ENCODE measurements around the gene CD101. TPM values are rescaled to one million over a fixed set of nuclear protein-coding genes. Genes with fewer than 3 reads are reported as not detected.

CD101 gene
- total and polyA plus RNA-seq, 2 experiments from 2014 or later, result 1.2 to 1.3 TPM

DNA sequence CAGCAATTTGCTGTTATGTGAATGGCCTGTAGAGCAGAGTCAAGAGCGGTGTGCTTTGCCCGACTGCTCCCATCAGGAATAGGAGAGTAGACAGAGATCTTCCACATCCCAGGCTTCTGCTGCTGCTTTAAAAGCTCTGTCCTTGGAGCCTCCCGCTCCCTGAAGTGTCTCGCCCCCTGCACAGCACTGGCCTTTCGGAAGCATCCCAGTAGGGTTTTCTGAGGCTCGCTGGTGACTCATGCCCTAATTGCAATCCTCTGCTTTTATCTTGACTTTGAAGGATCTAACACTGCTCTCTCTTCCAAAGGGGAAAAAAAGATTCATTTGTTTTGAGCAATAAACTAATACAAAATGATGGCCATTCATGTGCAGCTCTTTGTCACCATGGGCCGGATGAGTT, 13.3 kb upstream of the CD101 start (continued):
- TF ChIP-seq, protein P1, sequence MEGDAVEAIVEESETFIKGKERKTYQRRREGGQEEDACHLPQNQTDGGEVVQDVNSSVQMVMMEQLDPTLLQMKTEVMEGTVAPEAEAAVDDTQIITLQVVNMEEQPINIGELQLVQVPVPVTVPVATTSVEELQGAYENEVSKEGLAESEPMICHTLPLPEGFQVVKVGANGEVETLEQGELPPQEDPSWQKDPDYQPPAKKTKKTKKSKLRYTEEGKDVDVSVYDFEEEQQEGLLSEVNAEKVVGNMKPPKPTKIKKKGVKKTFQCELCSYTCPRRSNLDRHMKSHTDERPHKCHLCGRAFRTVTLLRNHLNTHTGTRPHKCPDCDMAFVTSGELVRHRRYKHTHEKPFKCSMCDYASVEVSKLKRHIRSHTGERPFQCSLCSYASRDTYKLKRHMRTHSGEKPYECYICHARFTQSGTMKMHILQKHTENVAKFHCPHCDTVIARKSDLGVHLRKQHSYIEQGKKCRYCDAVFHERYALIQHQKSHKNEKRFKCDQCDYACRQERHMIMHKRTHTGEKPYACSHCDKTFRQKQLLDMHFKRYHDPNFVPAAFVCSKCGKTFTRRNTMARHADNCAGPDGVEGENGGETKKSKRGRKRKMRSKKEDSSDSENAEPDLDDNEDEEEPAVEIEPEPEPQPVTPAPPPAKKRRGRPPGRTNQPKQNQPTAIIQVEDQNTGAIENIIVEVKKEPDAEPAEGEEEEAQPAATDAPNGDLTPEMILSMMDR (conservative IDR thresholded peaks at IDR 0.05; ENCODE audit: low read depth in 2 of 2), result no peak
- no peak for TF ChIP-seq JUNB (IDR thresholded peaks at IDR 0.05; ENCODE audit: unreplicated experiment)
- no peak for TF ChIP-seq ZNF331 (CRISPR knock-in tag; IDR thresholded peaks at IDR 0.05; ENCODE audit: low read depth)
- TF ChIP-seq NANOG (IDR thresholded peaks at IDR 0.05; ENCODE audit: borderline replicate concordance), result no peak
- no peak for TF ChIP-seq ZNF114 (CRISPR knock-in tag; IDR thresholded peaks at IDR 0.05)
- no peak for TF ChIP-seq POLR2AphosphoS5 (IDR thresholded peaks at IDR 0.05; ENCODE audit: low read depth)

DNA sequence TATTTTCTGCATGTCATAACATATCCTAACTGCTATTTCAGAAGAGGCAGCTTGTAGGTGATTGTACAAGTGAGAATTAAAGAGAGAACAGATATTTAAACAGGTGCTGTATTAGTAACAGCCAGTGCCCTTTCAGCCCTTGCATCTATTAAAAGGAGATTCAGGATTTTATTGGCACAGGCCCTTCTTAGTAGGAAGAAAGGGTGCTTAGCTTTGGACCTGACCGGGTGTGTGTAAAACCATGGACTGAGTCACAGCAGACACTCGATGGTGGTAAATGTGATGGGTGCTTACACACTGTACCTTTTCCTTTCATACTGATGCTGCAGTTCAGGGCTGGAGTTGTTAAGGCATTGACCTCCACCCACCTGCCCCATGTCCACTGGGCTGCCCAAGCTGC, 12.7 kb upstream of the CD101 start:
- Mint-ChIP-seq H3K4me3 (no peak overlapping the region), H3K36me3 (ENCODE audit: low read depth) (peaks cover 57% of the 10 kb centered on the region), H3K4me1 (peaks cover 28% of the 10 kb centered on the region), H3K9me3 (no peaks in the 10 kb centered on the region), H3K27me3 (ENCODE audit: insufficient read depth, low read depth, poor library complexity) (peaks cover 8% of the 10 kb centered on the region), H3K27ac (no peak overlapping the region)
- Histone ChIP-seq H3F3A (replicated peaks; ENCODE audit: low read depth) (no peaks in the 10 kb centered on the region), H2AFZ (no peak overlapping the region), H3K27me3 (ENCODE audit: insufficient read depth) (no peaks in the 10 kb centered on the region), H3K4me3 (no peak overlapping the region), H4K20me1 (replicated peaks; ENCODE audit: insufficient read depth) (0 out of 2 replicates have a peak, but pooled peaks cover 4% of the 10 kb centered on the region), H3K9me2 (ENCODE audit: insufficient read depth) (no peaks in the 10 kb centered on the region), H3K36me3 (ENCODE audit: insufficient read depth) (no peaks in the 10 kb centered on the region; the same call in 1 of the 2 replicates), H3K27ac (ENCODE audit: low read depth) (no peak overlapping the region), H3K4me2 (no peak overlapping the region), H3K4me1 (ENCODE audit: insufficient read depth) (no peaks in the 10 kb centered on the region), H3K79me2 (replicated peaks; ENCODE audit: insufficient read depth) (no peaks in the 10 kb centered on the region; the same call in 1 of the 2 replicates)
- DNase-seq (ENCODE audit: low spot score) (no peak), ATAC-seq (no peak)
- TF ChIP-seq POLR2AphosphoS5 (IDR thresholded peaks at IDR 0.05; ENCODE audit: low read depth), result no peak
- no peak for TF ChIP-seq JUNB (IDR thresholded peaks at IDR 0.05; ENCODE audit: unreplicated experiment)
- TF ChIP-seq EZH2phosphoT487 (IDR thresholded peaks at IDR 0.05; ENCODE audit: unreplicated experiment), result no peak
- TF ChIP-seq CREB1 (CRISPR knock-in tag; IDR thresholded peaks at IDR 0.05; ENCODE audit: low read depth), result no peak
- TF ChIP-seq, protein P2, sequence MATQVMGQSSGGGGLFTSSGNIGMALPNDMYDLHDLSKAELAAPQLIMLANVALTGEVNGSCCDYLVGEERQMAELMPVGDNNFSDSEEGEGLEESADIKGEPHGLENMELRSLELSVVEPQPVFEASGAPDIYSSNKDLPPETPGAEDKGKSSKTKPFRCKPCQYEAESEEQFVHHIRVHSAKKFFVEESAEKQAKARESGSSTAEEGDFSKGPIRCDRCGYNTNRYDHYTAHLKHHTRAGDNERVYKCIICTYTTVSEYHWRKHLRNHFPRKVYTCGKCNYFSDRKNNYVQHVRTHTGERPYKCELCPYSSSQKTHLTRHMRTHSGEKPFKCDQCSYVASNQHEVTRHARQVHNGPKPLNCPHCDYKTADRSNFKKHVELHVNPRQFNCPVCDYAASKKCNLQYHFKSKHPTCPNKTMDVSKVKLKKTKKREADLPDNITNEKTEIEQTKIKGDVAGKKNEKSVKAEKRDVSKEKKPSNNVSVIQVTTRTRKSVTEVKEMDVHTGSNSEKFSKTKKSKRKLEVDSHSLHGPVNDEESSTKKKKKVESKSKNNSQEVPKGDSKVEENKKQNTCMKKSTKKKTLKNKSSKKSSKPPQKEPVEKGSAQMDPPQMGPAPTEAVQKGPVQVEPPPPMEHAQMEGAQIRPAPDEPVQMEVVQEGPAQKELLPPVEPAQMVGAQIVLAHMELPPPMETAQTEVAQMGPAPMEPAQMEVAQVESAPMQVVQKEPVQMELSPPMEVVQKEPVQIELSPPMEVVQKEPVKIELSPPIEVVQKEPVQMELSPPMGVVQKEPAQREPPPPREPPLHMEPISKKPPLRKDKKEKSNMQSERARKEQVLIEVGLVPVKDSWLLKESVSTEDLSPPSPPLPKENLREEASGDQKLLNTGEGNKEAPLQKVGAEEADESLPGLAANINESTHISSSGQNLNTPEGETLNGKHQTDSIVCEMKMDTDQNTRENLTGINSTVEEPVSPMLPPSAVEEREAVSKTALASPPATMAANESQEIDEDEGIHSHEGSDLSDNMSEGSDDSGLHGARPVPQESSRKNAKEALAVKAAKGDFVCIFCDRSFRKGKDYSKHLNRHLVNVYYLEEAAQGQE (IDR thresholded peaks at IDR 0.05; ENCODE audit: unreplicated experiment), result no peak
- no peak for TF ChIP-seq EZH2 (IDR thresholded peaks at IDR 0.05; ENCODE audit: low read depth, unreplicated experiment)
- no peak for TF ChIP-seq ZNF114 (CRISPR knock-in tag; IDR thresholded peaks at IDR 0.05)
- TF ChIP-seq, protein P3, sequence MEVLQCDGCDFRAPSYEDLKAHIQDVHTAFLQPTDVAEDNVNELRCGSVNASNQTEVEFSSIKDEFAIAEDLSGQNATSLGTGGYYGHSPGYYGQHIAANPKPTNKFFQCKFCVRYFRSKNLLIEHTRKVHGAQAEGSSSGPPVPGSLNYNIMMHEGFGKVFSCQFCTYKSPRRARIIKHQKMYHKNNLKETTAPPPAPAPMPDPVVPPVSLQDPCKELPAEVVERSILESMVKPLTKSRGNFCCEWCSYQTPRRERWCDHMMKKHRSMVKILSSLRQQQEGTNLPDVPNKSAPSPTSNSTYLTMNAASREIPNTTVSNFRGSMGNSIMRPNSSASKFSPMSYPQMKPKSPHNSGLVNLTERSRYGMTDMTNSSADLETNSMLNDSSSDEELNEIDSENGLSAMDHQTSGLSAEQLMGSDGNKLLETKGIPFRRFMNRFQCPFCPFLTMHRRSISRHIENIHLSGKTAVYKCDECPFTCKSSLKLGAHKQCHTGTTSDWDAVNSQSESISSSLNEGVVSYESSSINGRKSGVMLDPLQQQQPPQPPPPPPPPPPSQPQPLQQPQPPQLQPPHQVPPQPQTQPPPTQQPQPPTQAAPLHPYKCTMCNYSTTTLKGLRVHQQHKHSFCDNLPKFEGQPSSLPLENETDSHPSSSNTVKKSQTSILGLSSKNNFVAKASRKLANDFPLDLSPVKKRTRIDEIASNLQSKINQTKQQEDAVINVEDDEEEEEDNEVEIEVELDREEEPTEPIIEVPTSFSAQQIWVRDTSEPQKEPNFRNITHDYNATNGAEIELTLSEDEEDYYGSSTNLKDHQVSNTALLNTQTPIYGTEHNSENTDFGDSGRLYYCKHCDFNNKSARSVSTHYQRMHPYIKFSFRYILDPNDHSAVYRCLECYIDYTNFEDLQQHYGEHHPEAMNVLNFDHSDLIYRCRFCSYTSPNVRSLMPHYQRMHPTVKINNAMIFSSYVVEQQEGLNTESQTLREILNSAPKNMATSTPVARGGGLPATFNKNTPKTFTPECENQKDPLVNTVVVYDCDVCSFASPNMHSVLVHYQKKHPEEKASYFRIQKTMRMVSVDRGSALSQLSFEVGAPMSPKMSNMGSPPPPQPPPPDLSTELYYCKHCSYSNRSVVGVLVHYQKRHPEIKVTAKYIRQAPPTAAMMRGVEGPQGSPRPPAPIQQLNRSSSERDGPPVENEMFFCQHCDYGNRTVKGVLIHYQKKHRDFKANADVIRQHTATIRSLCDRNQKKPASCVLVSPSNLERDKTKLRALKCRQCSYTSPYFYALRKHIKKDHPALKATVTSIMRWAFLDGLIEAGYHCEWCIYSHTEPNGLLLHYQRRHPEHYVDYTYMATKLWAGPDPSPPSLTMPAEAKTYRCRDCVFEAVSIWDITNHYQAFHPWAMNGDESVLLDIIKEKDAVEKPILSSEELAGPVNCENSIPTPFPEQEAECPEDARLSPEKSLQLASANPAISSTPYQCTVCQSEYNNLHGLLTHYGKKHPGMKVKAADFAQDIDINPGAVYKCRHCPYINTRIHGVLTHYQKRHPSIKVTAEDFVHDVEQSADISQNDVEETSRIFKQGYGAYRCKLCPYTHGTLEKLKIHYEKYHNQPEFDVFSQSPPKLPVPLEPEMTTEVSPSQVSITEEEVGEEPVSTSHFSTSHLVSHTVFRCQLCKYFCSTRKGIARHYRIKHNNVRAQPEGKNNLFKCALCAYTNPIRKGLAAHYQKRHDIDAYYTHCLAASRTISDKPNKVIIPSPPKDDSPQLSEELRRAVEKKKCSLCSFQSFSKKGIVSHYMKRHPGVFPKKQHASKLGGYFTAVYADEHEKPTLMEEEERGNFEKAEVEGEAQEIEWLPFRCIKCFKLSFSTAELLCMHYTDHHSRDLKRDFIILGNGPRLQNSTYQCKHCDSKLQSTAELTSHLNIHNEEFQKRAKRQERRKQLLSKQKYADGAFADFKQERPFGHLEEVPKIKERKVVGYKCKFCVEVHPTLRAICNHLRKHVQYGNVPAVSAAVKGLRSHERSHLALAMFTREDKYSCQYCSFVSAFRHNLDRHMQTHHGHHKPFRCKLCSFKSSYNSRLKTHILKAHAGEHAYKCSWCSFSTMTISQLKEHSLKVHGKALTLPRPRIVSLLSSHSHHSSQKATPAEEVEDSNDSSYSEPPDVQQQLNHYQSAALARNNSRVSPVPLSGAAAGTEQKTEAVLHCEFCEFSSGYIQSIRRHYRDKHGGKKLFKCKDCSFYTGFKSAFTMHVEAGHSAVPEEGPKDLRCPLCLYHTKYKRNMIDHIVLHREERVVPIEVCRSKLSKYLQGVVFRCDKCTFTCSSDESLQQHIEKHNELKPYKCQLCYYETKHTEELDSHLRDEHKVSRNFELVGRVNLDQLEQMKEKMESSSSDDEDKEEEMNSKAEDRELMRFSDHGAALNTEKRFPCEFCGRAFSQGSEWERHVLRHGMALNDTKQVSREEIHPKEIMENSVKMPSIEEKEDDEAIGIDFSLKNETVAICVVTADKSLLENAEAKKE (CRISPR knock-in tag; IDR thresholded peaks at IDR 0.05), result no peak
- TF ChIP-seq, protein P1 (conservative IDR thresholded peaks at IDR 0.05; ENCODE audit: low read depth in 2 of 2), result no peak

Measured in GM23338 (cell line).